ENCODE measurements around the gene GTF3C2.

The GTF3C2 gene

GRCh38 chr2:27356382-27357181, at the start of gene GTF3C2:
TSS of gene GTF3C2 (minus strand) at chr2:27356764. CDS start at chr2:27343554, 13,210 bp downstream.
- H3K27me3 ChIP-seq (ENCODE audit: low read depth, low read length) = no peaks in the 10 kb centered on the region
- peaks cover 0 to 5% of the 10 kb centered on the region in 2 donors for H3K36me3 ChIP-seq (ENCODE audit: control insufficient read depth in 1 of 2, insufficient read depth in 2 of 2, low read length in 2 of 2)
- H3K9me3 ChIP-seq (ENCODE audit: control insufficient read depth in 1 of 2, low read length in 2 of 2) = no peaks in the 10 kb centered on the region
- peak within 1 kb of the TSS; percentile 95 for H3K27ac ChIP-seq (ENCODE audit: low read length)
- H3K4me3 ChIP-seq (ENCODE audit: low read depth in 1 of 2, low read length in 2 of 2) = peak within 1 kb of the TSS; percentile 99 to 100
- peaks cover 5 to 23% of the 10 kb centered on the region in 2 donors for H3K4me1 ChIP-seq (ENCODE audit: control insufficient read depth in 1 of 2, insufficient read depth in 2 of 2, low read length in 2 of 2)

- peaks cover 0 to 4% of the 10 kb centered on the region in 2 donors for H3K36me3 ChIP-seq (ENCODE audit: control insufficient read depth in 1 of 2, insufficient read depth in 2 of 2, low read length in 2 of 2)
- no peaks in the 10 kb centered on the region for H3K9me3 ChIP-seq (ENCODE audit: control insufficient read depth in 1 of 2, low read length in 2 of 2)
- H3K27ac ChIP-seq (ENCODE audit: low read length) = no peak overlapping the region
- no peaks in the 10 kb centered on the region for H3K4me1 ChIP-seq (ENCODE audit: control insufficient read depth in 1 of 2, insufficient read depth in 2 of 2, low read length in 2 of 2)
- H3K4me3 ChIP-seq (ENCODE audit: low read depth in 1 of 2, low read length in 2 of 2) = no peak overlapping the region
- H3K27me3 ChIP-seq (ENCODE audit: low read depth, low read length) = no peaks in the 10 kb centered on the region
Measured at GRCh38 chr2:27400348-27401135, 44.0 kb upstream of the GTF3C2 start.

- Histone ChIP-seq H3K27ac (ENCODE audit: low read length) (no peak overlapping the region), H3K36me3 (ENCODE audit: control insufficient read depth in 1 of 2, insufficient read depth in 2 of 2, low read length in 2 of 2) (no peaks in the 10 kb centered on the region), H3K9me3 (ENCODE audit: control insufficient read depth in 1 of 2, low read length in 2 of 2) (no peaks in the 10 kb centered on the region), H3K27me3 (ENCODE audit: low read depth, low read length) (no peaks in the 10 kb centered on the region), H3K4me3 (ENCODE audit: low read depth in 1 of 2, low read length in 2 of 2) (no peak overlapping the region), H3K4me1 (ENCODE audit: control insufficient read depth in 1 of 2, insufficient read depth in 2 of 2, low read length in 2 of 2) (no peaks in the 10 kb centered on the region)
Measured at GRCh38 chr2:27398962-27399361, 42.4 kb upstream of the GTF3C2 start.

GRCh38 chr2:27393225-27393624, 36.7 kb upstream of the GTF3C2 start:
- Histone ChIP-seq H3K27me3 (ENCODE audit: low read depth, low read length) (no peaks in the 10 kb centered on the region), H3K4me3 (ENCODE audit: low read depth in 1 of 2, low read length in 2 of 2) (no peak overlapping the region), H3K36me3 (ENCODE audit: control insufficient read depth in 1 of 2, insufficient read depth in 2 of 2, low read length in 2 of 2) (peaks cover 0 to 4% of the 10 kb centered on the region in 2 donors), H3K4me1 (ENCODE audit: control insufficient read depth in 1 of 2, insufficient read depth in 2 of 2, low read length in 2 of 2) (no peaks in the 10 kb centered on the region), H3K9me3 (ENCODE audit: control insufficient read depth in 1 of 2, low read length in 2 of 2) (no peaks in the 10 kb centered on the region), H3K27ac (ENCODE audit: low read length) (no peak overlapping the region)

- no peak overlapping the region for H3K4me3 ChIP-seq (ENCODE audit: low read depth in 1 of 2, low read length in 2 of 2)
- H3K36me3 ChIP-seq (ENCODE audit: control insufficient read depth in 1 of 2, insufficient read depth in 2 of 2, low read length in 2 of 2) = peaks cover 3 to 4% of the 10 kb centered on the region in 2 donors
- no peaks in the 10 kb centered on the region for H3K4me1 ChIP-seq (ENCODE audit: control insufficient read depth in 1 of 2, insufficient read depth in 2 of 2, low read length in 2 of 2)
- no peaks in the 10 kb centered on the region for H3K9me3 ChIP-seq (ENCODE audit: control insufficient read depth in 1 of 2, low read length in 2 of 2)
- H3K27me3 ChIP-seq (ENCODE audit: low read depth, low read length) = no peaks in the 10 kb centered on the region
- no peak overlapping the region for H3K27ac ChIP-seq (ENCODE audit: low read length)
Measured at GRCh38 chr2:27390822-27391679, 34.5 kb upstream of the GTF3C2 start.

GRCh38 chr2:27381577-27382181, 25.1 kb upstream of the GTF3C2 start:
- Histone ChIP-seq H3K27ac (ENCODE audit: low read length) (no peak overlapping the region), H3K4me3 (ENCODE audit: low read depth in 1 of 2, low read length in 2 of 2) (no peak overlapping the region), H3K9me3 (ENCODE audit: control insufficient read depth in 1 of 2, low read length in 2 of 2) (no peaks in the 10 kb centered on the region), H3K4me1 (ENCODE audit: control insufficient read depth in 1 of 2, insufficient read depth in 2 of 2, low read length in 2 of 2) (peaks cover 6 to 20% of the 10 kb centered on the region in 2 donors), H3K27me3 (ENCODE audit: low read depth, low read length) (no peaks in the 10 kb centered on the region), H3K36me3 (ENCODE audit: control insufficient read depth in 1 of 2, insufficient read depth in 2 of 2, low read length in 2 of 2) (peaks cover 45 to 65% of the 10 kb centered on the region in 2 donors)

GRCh38 chr2:27380626-27381545, 24.3 kb upstream of the GTF3C2 start, which contains the start of gene ZNF513:
TSS of gene ZNF513 (minus strand) at chr2:27380734. CDS start at chr2:27380526, 208 bp downstream.
- H3K27me3 ChIP-seq (ENCODE audit: low read depth, low read length) = no peaks in the 10 kb centered on the region
- H3K36me3 ChIP-seq (ENCODE audit: control insufficient read depth in 1 of 2, insufficient read depth in 2 of 2, low read length in 2 of 2) = peaks cover 48 to 73% of the 10 kb centered on the region in 2 donors
- H3K9me3 ChIP-seq (ENCODE audit: control insufficient read depth in 1 of 2, low read length in 2 of 2) = no peaks in the 10 kb centered on the region
- peak within 1 kb of the TSS; percentile 67 to 75 for H3K4me3 ChIP-seq (ENCODE audit: low read depth in 1 of 2, low read length in 2 of 2)
- H3K27ac ChIP-seq (ENCODE audit: low read length) = peak within 1 kb of the TSS; percentile 93
- peaks cover 6 to 20% of the 10 kb centered on the region in 2 donors for H3K4me1 ChIP-seq (ENCODE audit: control insufficient read depth in 1 of 2, insufficient read depth in 2 of 2, low read length in 2 of 2)

- H3K9me3 ChIP-seq (ENCODE audit: control insufficient read depth in 1 of 2, low read length in 2 of 2) = no peaks in the 10 kb centered on the region
- H3K4me3 ChIP-seq (ENCODE audit: low read depth in 1 of 2, low read length in 2 of 2) = peak overlapping the region; percentile 67 to 75
- peaks cover 55 to 74% of the 10 kb centered on the region in 2 donors for H3K36me3 ChIP-seq (ENCODE audit: control insufficient read depth in 1 of 2, insufficient read depth in 2 of 2, low read length in 2 of 2)
- H3K27me3 ChIP-seq (ENCODE audit: low read depth, low read length) = no peaks in the 10 kb centered on the region
- peaks cover 6 to 20% of the 10 kb centered on the region in 2 donors for H3K4me1 ChIP-seq (ENCODE audit: control insufficient read depth in 1 of 2, insufficient read depth in 2 of 2, low read length in 2 of 2)
- peak overlapping the region; percentile 93 for H3K27ac ChIP-seq (ENCODE audit: low read length)
Measured at GRCh38 chr2:27379836-27380625, 23.5 kb upstream of the GTF3C2 start.

- H3K4me1 ChIP-seq (ENCODE audit: control insufficient read depth in 1 of 2, insufficient read depth in 2 of 2, low read length in 2 of 2) = peaks cover 6 to 20% of the 10 kb centered on the region in 2 donors
- H3K27ac ChIP-seq (ENCODE audit: low read length) = peak overlapping the region; percentile 93
- H3K4me3 ChIP-seq (ENCODE audit: low read depth in 1 of 2, low read length in 2 of 2) = peak overlapping the region; percentile 67 to 75
- H3K27me3 ChIP-seq (ENCODE audit: low read depth, low read length) = no peaks in the 10 kb centered on the region
- H3K9me3 ChIP-seq (ENCODE audit: control insufficient read depth in 1 of 2, low read length in 2 of 2) = no peaks in the 10 kb centered on the region
- peaks cover 57 to 74% of the 10 kb centered on the region in 2 donors for H3K36me3 ChIP-seq (ENCODE audit: control insufficient read depth in 1 of 2, insufficient read depth in 2 of 2, low read length in 2 of 2)
Measured at GRCh38 chr2:27379383-27379835, 22.8 kb upstream of the GTF3C2 start.

All from muscle layer of duodenum (tissue), 2 donors.